ENCODE measurements around the gene IGSF8. TPM values are rescaled to one million over a fixed set of nuclear protein-coding genes. Genes with fewer than 3 reads are reported as not detected.

Gene IGSF8
- total and polyA plus RNA-seq, 9 donors, result 7.3 to 45.6 (median 34.2) TPM

GRCh38 chr1:160117709-160118183, 19.3 kb upstream of the IGSF8 start:
- Histone ChIP-seq H3K27ac (no peak overlapping the region), H3K4me1 (ENCODE audit: insufficient read depth) (peaks cover 16% of the 10 kb centered on the region), H3K36me3 (no peaks in the 10 kb centered on the region), H3K4me3 (no peak overlapping the region), H3K9me3 (no peaks in the 10 kb centered on the region), H3K27me3 (no peaks in the 10 kb centered on the region)
- TF ChIP-seq CTCF (IDR thresholded peaks at IDR 0.05) (no peak), EP300 (IDR thresholded peaks at IDR 0.05) (no peak), POLR2A (IDR thresholded peaks at IDR 0.05) (no peak)
- WGBS, 3 donors, result 3 to 8% (median 6%) methylated on average over 8 of the region's 8 CpGs
- intact Hi-C loops (cut with DNase I), result loop anchor here in 1 of 4 donors (10.0 kb wide), 1 partner anchor 77 kb away; the partner anchor contains the start of gene CASQ1
- DNase-seq, result peak; percentile 57 to 84 (median 68)

- Histone ChIP-seq H3K27me3 (no peaks in the 10 kb centered on the region), H3K27ac (no peak overlapping the region), H3K4me1 (ENCODE audit: insufficient read depth) (peaks cover 19% of the 10 kb centered on the region), H3K36me3 (no peaks in the 10 kb centered on the region), H3K4me3 (no peak overlapping the region), H3K9me3 (no peaks in the 10 kb centered on the region)
- WGBS, 3 donors, result 0 to 10% (median 5%) methylated on average over 1 of the region's 1 CpG
- no peak for TF ChIP-seq POLR2A (IDR thresholded peaks at IDR 0.05)
- no peak for TF ChIP-seq CTCF (IDR thresholded peaks at IDR 0.05)
- no peak for TF ChIP-seq EP300 (IDR thresholded peaks at IDR 0.05)
- intact Hi-C loops (cut with DNase I), result loop anchor here in 1 of 4 donors (10.0 kb wide), 1 partner anchor 78 kb away; the partner anchor contains the start of gene CASQ1
- no peak for DNase-seq
Measured at GRCh38 chr1:160117300-160117699, 18.9 kb upstream of the IGSF8 start.

GRCh38 chr1:160116283-160117147, 18.1 kb upstream of the IGSF8 start:
- no peaks in the 10 kb centered on the region for H3K9me3 ChIP-seq
- TF ChIP-seq POLR2A (IDR thresholded peaks at IDR 0.05) (no peak), EP300 (IDR thresholded peaks at IDR 0.05) (no peak), CTCF (IDR thresholded peaks at IDR 0.05) (no peak)
- H3K4me1 ChIP-seq (ENCODE audit: insufficient read depth), result peaks cover 23% of the 10 kb centered on the region
- no peaks in the 10 kb centered on the region for H3K27me3 ChIP-seq
- DNase-seq, result no peak
- 37 to 55% (median 54%) methylated on average over 11 to 12 of the region's 12 CpGs for WGBS, 3 donors
- H3K27ac ChIP-seq, result peak overlapping the region in 1 of 2 donors; percentile 60
- no peaks in the 10 kb centered on the region for H3K36me3 ChIP-seq
- intact Hi-C loops (cut with DNase I), result loop anchor here in 1 of 4 donors (10.0 kb wide), 1 partner anchor 78 kb away; the partner anchor contains the start of gene CASQ1
- H3K4me3 ChIP-seq, result no peak overlapping the region

GRCh38 chr1:160115545-160116282, 17.3 kb upstream of the IGSF8 start, which contains the start of gene ATP1A2:
ATP1A2 (plus strand) TSS chr1:160115759; CDS start chr1:160115862, 103 bp downstream.
- TF ChIP-seq POLR2A (IDR thresholded peaks at IDR 0.05), result no peak
- no peak for TF ChIP-seq CTCF (IDR thresholded peaks at IDR 0.05)
- TF ChIP-seq EP300 (IDR thresholded peaks at IDR 0.05), result no peak
- intact Hi-C loops (cut with DNase I), result loop anchor here in 1 of 4 donors (10.0 kb wide), 1 partner anchor 79 kb away; the partner anchor contains the start of gene CASQ1
- Histone ChIP-seq H3K27me3 (no peaks in the 10 kb centered on the region), H3K4me1 (ENCODE audit: insufficient read depth) (peaks cover 23% of the 10 kb centered on the region), H3K27ac (peak within 1 kb of the TSS in 1 of 2 donors; percentile 60), H3K4me3 (no peak within 1 kb of the TSS), H3K36me3 (no peaks in the 10 kb centered on the region), H3K9me3 (no peaks in the 10 kb centered on the region)
- WGBS, 3 donors, result 26 to 33% (median 30%) methylated on average over 16 of the region's 16 CpGs
- DNase-seq, result peak in 1 of 5 donors; percentile 49

Data from ovary (tissue), 9 donors.